Activated CD4-positive, alpha-beta T cell treated with anti-CD3 and anti-CD28 coated beads, Interleukin-2, amount 10 ng/mL, durations not matched to agents 7 days and 5 days (primary cell): Measurements from ENCODE around the gene EXOC4. TPM values are rescaled to one million over a fixed set of nuclear protein-coding genes. Genes with fewer than 3 reads are reported as not detected.

ENCODE experiments used
- CTCF ChIA-PET: fragments of 350-600 bp; sonication (Branson Sonifier 250); formaldehyde crosslinking; loops from one replicate; lab custom pipeline; 2021; ENCODE audit warnings: antibody characterized with exemption; lab: Charles Lee
- POLR2A ChIA-PET: fragments of 350-600 bp; sonication (Branson Sonifier 250); formaldehyde crosslinking; loops from one replicate; lab custom pipeline; 2021; ENCODE audit warnings: antibody characterized with exemption; lab: Charles Lee
- DNase-seq: peaks from one replicate; pipeline ENCODE4 v3.0.0-alpha.2; 2020
- H3K27ac Mint-ChIP-seq: one replicate; pipeline ENCODE4 v1.8.0; 2021; ENCODE audit warnings: mild to moderate bottlenecking, moderate library complexity, mixed read lengths
- H3K27me3 Mint-ChIP-seq: one replicate; pipeline ENCODE4 v1.8.0; 2021; ENCODE audit warnings: mixed read lengths
- H3K36me3 Mint-ChIP-seq: one replicate; pipeline ENCODE4 v1.8.0; 2021; ENCODE audit warnings: low read depth, mixed read lengths
- H3K4me1 Mint-ChIP-seq: one replicate; pipeline ENCODE4 v1.8.0; 2021; ENCODE audit warnings: mixed read lengths
- H3K4me3 Mint-ChIP-seq: one replicate; pipeline ENCODE4 v1.8.0; 2021; ENCODE audit warnings: mild to moderate bottlenecking, moderate library complexity, mixed read lengths
- H3K9me3 Mint-ChIP-seq: one replicate; pipeline ENCODE4 v1.8.0; 2021; ENCODE audit warnings: mixed read lengths
- total RNA-seq, 2 experiments: library from RNA; stranded (reverse); gene quantifications; one replicate each; pipeline ENCODE4 v1.2.3, GENCODE V29; 2021

Gene EXOC4
- total RNA-seq, 2 experiments from 2014 or later = 76.7 to 84.6 TPM

- ChIA-PET CTCF (no interaction called here), POLR2A (no interaction called here)
- H3K9me3 Mint-ChIP-seq = no peaks in the 10 kb centered on the region
- H3K36me3 Mint-ChIP-seq = no peaks in the 10 kb centered on the region
- DNase-seq = no peak
- no peaks in the 10 kb centered on the region for H3K4me1 Mint-ChIP-seq
- H3K27ac Mint-ChIP-seq = no peak overlapping the region
- no peak overlapping the region for H3K4me3 Mint-ChIP-seq
- H3K27me3 Mint-ChIP-seq = no peaks in the 10 kb centered on the region
Measured at GRCh38 chr7:134040988-134041387, 788.1 kb downstream of the EXOC4 start.

- no peaks in the 10 kb centered on the region for H3K36me3 Mint-ChIP-seq
- ChIA-PET POLR2A (no interaction called here), CTCF (no interaction called here)
- no peaks in the 10 kb centered on the region for H3K9me3 Mint-ChIP-seq
- no peak for DNase-seq
- H3K4me1 Mint-ChIP-seq = no peaks in the 10 kb centered on the region
- H3K4me3 Mint-ChIP-seq = no peak overlapping the region
- no peak overlapping the region for H3K27ac Mint-ChIP-seq
- no peaks in the 10 kb centered on the region for H3K27me3 Mint-ChIP-seq
Measured at GRCh38 chr7:134041477-134041876, 788.6 kb downstream of the EXOC4 start.

- Mint-ChIP-seq H3K4me3 (no peak overlapping the region), H3K36me3 (no peaks in the 10 kb centered on the region), H3K9me3 (no peaks in the 10 kb centered on the region), H3K27ac (no peak overlapping the region), H3K27me3 (no peaks in the 10 kb centered on the region), H3K4me1 (no peaks in the 10 kb centered on the region)
- ChIA-PET POLR2A (no interaction called here), CTCF (no interaction called here)
- no peak for DNase-seq
Measured at GRCh38 chr7:134042307-134042706, 789.4 kb downstream of the EXOC4 start.

GRCh38 chr7:134044682-134045081 lies 791.8 kb downstream of the EXOC4 start:
- H3K27ac Mint-ChIP-seq = no peak overlapping the region
- no peak overlapping the region for H3K4me3 Mint-ChIP-seq
- H3K4me1 Mint-ChIP-seq = no peaks in the 10 kb centered on the region
- no peak for DNase-seq
- no peaks in the 10 kb centered on the region for H3K36me3 Mint-ChIP-seq
- H3K9me3 Mint-ChIP-seq = no peaks in the 10 kb centered on the region
- ChIA-PET CTCF (no interaction called here), POLR2A (no interaction called here)
- no peaks in the 10 kb centered on the region for H3K27me3 Mint-ChIP-seq

GRCh38 chr7:134045716-134046115 lies 792.8 kb downstream of the EXOC4 start:
- CTCF ChIA-PET = no interaction called here
- no peak overlapping the region for H3K27ac Mint-ChIP-seq
- H3K9me3 Mint-ChIP-seq = no peaks in the 10 kb centered on the region
- H3K4me1 Mint-ChIP-seq = no peaks in the 10 kb centered on the region
- H3K4me3 Mint-ChIP-seq = no peak overlapping the region
- POLR2A ChIA-PET = no interaction called here
- H3K27me3 Mint-ChIP-seq = no peaks in the 10 kb centered on the region
- H3K36me3 Mint-ChIP-seq = no peaks in the 10 kb centered on the region
- DNase-seq = no peak

GRCh38 chr7:134046594-134047128 lies 793.8 kb downstream of the EXOC4 start:
- POLR2A ChIA-PET = no interaction called here
- CTCF ChIA-PET = no interaction called here
- no peak for DNase-seq
- Mint-ChIP-seq H3K36me3 (no peaks in the 10 kb centered on the region), H3K4me3 (no peak overlapping the region), H3K27ac (no peak overlapping the region), H3K9me3 (no peaks in the 10 kb centered on the region), H3K4me1 (no peaks in the 10 kb centered on the region), H3K27me3 (no peaks in the 10 kb centered on the region)

GRCh38 chr7:134047675-134048074 lies 794.8 kb downstream of the EXOC4 start:
- CTCF ChIA-PET = no interaction called here
- POLR2A ChIA-PET = no interaction called here

GRCh38 chr7:134048166-134048565 lies 795.3 kb downstream of the EXOC4 start:
- no peak overlapping the region for H3K4me3 Mint-ChIP-seq
- ChIA-PET CTCF (no interaction called here), POLR2A (no interaction called here)
- no peaks in the 10 kb centered on the region for H3K4me1 Mint-ChIP-seq
- H3K9me3 Mint-ChIP-seq = no peaks in the 10 kb centered on the region
- H3K27ac Mint-ChIP-seq = no peak overlapping the region
- no peaks in the 10 kb centered on the region for H3K27me3 Mint-ChIP-seq
- no peak for DNase-seq
- no peaks in the 10 kb centered on the region for H3K36me3 Mint-ChIP-seq

More at GRCh38 chr7:134047675-134048074, 794.8 kb downstream of the EXOC4 start:
- Mint-ChIP-seq H3K4me1 (no peaks in the 10 kb centered on the region), H3K9me3 (no peaks in the 10 kb centered on the region), H3K27me3 (no peaks in the 10 kb centered on the region), H3K36me3 (no peaks in the 10 kb centered on the region), H3K27ac (no peak overlapping the region), H3K4me3 (no peak overlapping the region)
- no peak for DNase-seq

GRCh38 chr7:134051020-134051419 lies 798.1 kb downstream of the EXOC4 start:
- Mint-ChIP-seq H3K27me3 (no peaks in the 10 kb centered on the region), H3K4me3 (no peak overlapping the region), H3K27ac (no peak overlapping the region), H3K9me3 (no peaks in the 10 kb centered on the region), H3K36me3 (no peaks in the 10 kb centered on the region), H3K4me1 (no peaks in the 10 kb centered on the region)
- CTCF ChIA-PET = no interaction called here
- DNase-seq = no peak
- POLR2A ChIA-PET = no interaction called here

- no peak for DNase-seq
- Mint-ChIP-seq H3K36me3 (no peaks in the 10 kb centered on the region), H3K27ac (no peak overlapping the region), H3K4me1 (no peaks in the 10 kb centered on the region), H3K4me3 (no peak overlapping the region), H3K9me3 (no peaks in the 10 kb centered on the region), H3K27me3 (no peaks in the 10 kb centered on the region)
- ChIA-PET POLR2A (no interaction called here), CTCF (no interaction called here)
Measured at GRCh38 chr7:134056816-134057215, 803.9 kb downstream of the EXOC4 start.

- no peak for DNase-seq
- H3K4me1 Mint-ChIP-seq = no peaks in the 10 kb centered on the region
- no peak overlapping the region for H3K4me3 Mint-ChIP-seq
- no peaks in the 10 kb centered on the region for H3K36me3 Mint-ChIP-seq
- CTCF ChIA-PET = no interaction called here
- POLR2A ChIA-PET = no interaction called here
- no peak overlapping the region for H3K27ac Mint-ChIP-seq
- H3K27me3 Mint-ChIP-seq = no peaks in the 10 kb centered on the region
- H3K9me3 Mint-ChIP-seq = no peaks in the 10 kb centered on the region
Measured at GRCh38 chr7:134058521-134058920, 805.6 kb downstream of the EXOC4 start.

- Mint-ChIP-seq H3K4me1 (no peaks in the 10 kb centered on the region), H3K4me3 (no peak overlapping the region), H3K9me3 (no peaks in the 10 kb centered on the region), H3K27ac (no peak overlapping the region), H3K36me3 (no peaks in the 10 kb centered on the region), H3K27me3 (no peaks in the 10 kb centered on the region)
- POLR2A ChIA-PET = no interaction called here
- CTCF ChIA-PET = no interaction called here
- DNase-seq = no peak
Measured at GRCh38 chr7:134058980-134059379, 806.1 kb downstream of the EXOC4 start.

GRCh38 chr7:134059921-134060320 lies 807.0 kb downstream of the EXOC4 start:
- no peaks in the 10 kb centered on the region for H3K4me1 Mint-ChIP-seq
- H3K4me3 Mint-ChIP-seq = no peak overlapping the region
- H3K27ac Mint-ChIP-seq = no peak overlapping the region
- H3K9me3 Mint-ChIP-seq = no peaks in the 10 kb centered on the region
- no peaks in the 10 kb centered on the region for H3K27me3 Mint-ChIP-seq
- ChIA-PET POLR2A (no interaction called here), CTCF (no interaction called here)
- H3K36me3 Mint-ChIP-seq = no peaks in the 10 kb centered on the region
- no peak for DNase-seq

GRCh38 chr7:134060874-134061273 lies 808.0 kb downstream of the EXOC4 start:
- no peak for DNase-seq
- H3K4me3 Mint-ChIP-seq = no peak overlapping the region
- H3K4me1 Mint-ChIP-seq = no peaks in the 10 kb centered on the region
- no peaks in the 10 kb centered on the region for H3K36me3 Mint-ChIP-seq
- H3K27me3 Mint-ChIP-seq = no peaks in the 10 kb centered on the region
- no peak overlapping the region for H3K27ac Mint-ChIP-seq
- POLR2A ChIA-PET = no interaction called here
- no peaks in the 10 kb centered on the region for H3K9me3 Mint-ChIP-seq
- CTCF ChIA-PET = no interaction called here
